Fibroblast of lung (primary cell): ENCODE results near the gene S100G.

Source experiments
- EZH2 ChIP-seq: IDR thresholded peaks from 2 replicates; pipeline ENCODE4 v1.5.1; 2012; ENCODE audit warnings: low read length, control low read depth, mild to moderate bottlenecking; ENCODE audit errors: missing control alignments
- TF ChIP-seq, protein P1 (sequence below), 2 donors: IDR thresholded peaks in 1 of 2; conservative IDR thresholded peaks in 1 of 2; 1 replicate in 1 of 2; 2 replicates in 1 of 2; pipeline ENCODE4 v1.5.1; 2011 to 2012; ENCODE audit warnings: low read length in 2 of 2, control low read depth in 1 of 2, inconsistent platforms in 1 of 2, low read depth in 1 of 2, mild to moderate bottlenecking in 1 of 2

DNA sequence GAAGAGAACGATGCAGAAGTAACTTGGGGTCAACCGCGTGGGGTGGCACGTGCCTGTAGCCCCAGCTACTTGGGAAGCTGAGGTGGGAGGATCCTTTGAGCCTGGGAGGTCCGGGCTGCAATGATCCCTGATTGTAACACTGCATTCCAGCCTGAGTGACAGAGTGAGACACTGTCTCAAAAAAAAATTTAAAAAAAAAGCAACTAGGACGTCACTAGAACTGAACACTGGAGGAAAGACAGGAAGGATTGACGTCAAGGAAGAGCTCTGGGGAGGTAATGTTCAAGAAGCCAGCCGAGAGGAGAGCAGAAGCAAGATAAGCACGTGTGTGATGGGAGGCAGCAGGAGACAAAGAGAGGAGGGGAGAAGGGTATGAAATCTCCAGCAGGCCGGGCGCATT, 28.7 kb downstream of the S100G start:
- TF ChIP-seq EZH2, result no peak
- TF ChIP-seq, protein P1, sequence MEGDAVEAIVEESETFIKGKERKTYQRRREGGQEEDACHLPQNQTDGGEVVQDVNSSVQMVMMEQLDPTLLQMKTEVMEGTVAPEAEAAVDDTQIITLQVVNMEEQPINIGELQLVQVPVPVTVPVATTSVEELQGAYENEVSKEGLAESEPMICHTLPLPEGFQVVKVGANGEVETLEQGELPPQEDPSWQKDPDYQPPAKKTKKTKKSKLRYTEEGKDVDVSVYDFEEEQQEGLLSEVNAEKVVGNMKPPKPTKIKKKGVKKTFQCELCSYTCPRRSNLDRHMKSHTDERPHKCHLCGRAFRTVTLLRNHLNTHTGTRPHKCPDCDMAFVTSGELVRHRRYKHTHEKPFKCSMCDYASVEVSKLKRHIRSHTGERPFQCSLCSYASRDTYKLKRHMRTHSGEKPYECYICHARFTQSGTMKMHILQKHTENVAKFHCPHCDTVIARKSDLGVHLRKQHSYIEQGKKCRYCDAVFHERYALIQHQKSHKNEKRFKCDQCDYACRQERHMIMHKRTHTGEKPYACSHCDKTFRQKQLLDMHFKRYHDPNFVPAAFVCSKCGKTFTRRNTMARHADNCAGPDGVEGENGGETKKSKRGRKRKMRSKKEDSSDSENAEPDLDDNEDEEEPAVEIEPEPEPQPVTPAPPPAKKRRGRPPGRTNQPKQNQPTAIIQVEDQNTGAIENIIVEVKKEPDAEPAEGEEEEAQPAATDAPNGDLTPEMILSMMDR (conservative IDR thresholded peaks at IDR 0.05 in 1 of 2, IDR thresholded peaks at IDR 0.05 in 1 of 2; ENCODE audit: low read depth in 1 of 2, low read length in 2 of 2), result no peak
